Natural killer cell (primary cell): Measurements from ENCODE around the gene STXBP3. TPM values are rescaled to one million over a fixed set of nuclear protein-coding genes. Genes with fewer than 3 reads are reported as not detected.

ENCODE experiments used
- ATAC-seq, 3 donors: fragments of 150-1000 bp in 2 of 3; fragments of 200-7000 bp in 1 of 3; cut with Tn5 transposase; 1 replicate in 1 of 3; 2 replicates in 2 of 3; pipeline ENCODE4 v1.10.0; 2021; ENCODE audit warnings: mild to moderate bottlenecking in 2 of 3, moderate library complexity in 2 of 3
- DNase-seq, 2 donors: peaks; one replicate each; pipeline versions ENCODE4 v3.0.0 to v3.0.0-alpha.2; 2013 to 2021; ENCODE audit warnings: mixed read lengths in 1 of 2
- H3K27ac ChIP-seq: one replicate; pipeline ENCODE4 v1.5.1; 2013; ENCODE audit warnings: mild to moderate bottlenecking, low read length
- H3K27me3 ChIP-seq: one replicate; pipeline ENCODE4 v1.6.1; 2013; ENCODE audit warnings: low read length; ENCODE audit not compliant: control insufficient read depth, insufficient read depth
- H3K36me3 ChIP-seq: one replicate; pipeline ENCODE4 v1.6.1; 2013; ENCODE audit warnings: low read length; ENCODE audit not compliant: control insufficient read depth, insufficient read depth
- H3K4me1 ChIP-seq: one replicate; pipeline ENCODE4 v1.6.1; 2013; ENCODE audit warnings: low read length; ENCODE audit not compliant: control insufficient read depth, insufficient read depth
- H3K4me3 ChIP-seq: one replicate; pipeline ENCODE4 v1.5.1; 2013; ENCODE audit warnings: low read length
- H3K9me3 ChIP-seq: one replicate; pipeline ENCODE4 v1.6.1; 2013; ENCODE audit warnings: low read length; ENCODE audit not compliant: control insufficient read depth, insufficient read depth
- H3K27ac Mint-ChIP-seq, 2 donors: one replicate each; pipeline ENCODE4 v1.8.0; 2022; ENCODE audit warnings: mild to moderate bottlenecking in 2 of 2, mixed read lengths in 2 of 2, moderate library complexity in 1 of 2
- H3K27me3 Mint-ChIP-seq, 2 donors: one replicate each; pipeline ENCODE4 v1.8.0; 2022; ENCODE audit warnings: low read depth in 2 of 2, mixed read lengths in 2 of 2
- H3K36me3 Mint-ChIP-seq: one replicate; pipeline ENCODE4 v1.8.0; 2022; ENCODE audit warnings: mixed read lengths
- H3K4me1 Mint-ChIP-seq, 2 donors: one replicate each; pipeline ENCODE4 v1.8.0; 2022; ENCODE audit warnings: mixed read lengths in 2 of 2
- H3K4me3 Mint-ChIP-seq: one replicate; pipeline ENCODE4 v1.8.0; 2022; ENCODE audit warnings: mild to moderate bottlenecking, moderate library complexity, mixed read lengths
- H3K9me3 Mint-ChIP-seq, 2 donors: one replicate each; pipeline ENCODE4 v1.8.0; 2022; ENCODE audit warnings: mixed read lengths in 2 of 2
- CTCF ChIP-seq: fragments of 200-600 bp; IDR thresholded peaks from one replicate; pipeline ENCODE4 v1.8.0; 2022; ENCODE audit warnings: antibody characterized with exemption
- WGBS: methylation state at CpG from one replicate; pipeline ENCODE4 v1.1.7; 2013; ENCODE audit warnings: missing lambda C conversion rate; ENCODE audit not compliant: insufficient coverage; 5-methylcytosine and 5-hydroxymethylcytosine counted together
- intact Hi-C: fragments of 100-400 bp; cut with micrococcal nuclease; formaldehyde crosslinking; loops from one replicate; pipeline ENCODE4 v1.14.2; 2022
- total RNA-seq, 4 donors: library from RNA; stranded (reverse); fragments of 120-200 nt in 1 of 4; gene quantifications; one replicate each; pipeline versions ENCODE4 v1.2.3 to v1.2.4, GENCODE V29; 2013 to 2022

STXBP3 gene
- total RNA-seq, 3 donors from 2014 or later (not counting 1 experiment from before 2014, with no cell fraction given): 63.1 to 71.4 (median 69.2) TPM

GRCh38 chr1:108716437-108717230 is 29.8 kb upstream of the STXBP3 start:
- no peaks in the 10 kb centered on the region for H3K4me1 ChIP-seq
- no peak overlapping the region for H3K4me3 ChIP-seq
- no peak for ATAC-seq
- H3K36me3 ChIP-seq: no peaks in the 10 kb centered on the region
- H3K4me1 Mint-ChIP-seq: no peaks in the 10 kb centered on the region
- no peak overlapping the region for H3K27ac ChIP-seq
- no peak for TF ChIP-seq CTCF
- no peaks in the 10 kb centered on the region for H3K36me3 Mint-ChIP-seq
- no peaks in the 10 kb centered on the region for H3K27me3 ChIP-seq
- intact Hi-C loops: no loop called here
- no peaks in the 10 kb centered on the region for H3K9me3 Mint-ChIP-seq
- H3K9me3 ChIP-seq: no peaks in the 10 kb centered on the region
- no peak for DNase-seq
- H3K27me3 Mint-ChIP-seq: peaks cover 3 to 7% of the 10 kb centered on the region in 2 donors
- no peak overlapping the region for H3K27ac Mint-ChIP-seq
- 100% methylated on average over 1 of the region's 2 CpGs for WGBS
- H3K4me3 Mint-ChIP-seq: no peak overlapping the region

- no peak overlapping the region for H3K4me3 ChIP-seq
- no peaks in the 10 kb centered on the region for H3K4me1 Mint-ChIP-seq
- H3K4me3 Mint-ChIP-seq: no peak overlapping the region
- H3K9me3 Mint-ChIP-seq: no peaks in the 10 kb centered on the region
- DNase-seq (no peak), ATAC-seq (no peak)
- no peaks in the 10 kb centered on the region for H3K36me3 Mint-ChIP-seq
- no peak overlapping the region for H3K27ac ChIP-seq
- no peaks in the 10 kb centered on the region for H3K27me3 ChIP-seq
- no peaks in the 10 kb centered on the region for H3K36me3 ChIP-seq
- intact Hi-C loops: no loop called here
- H3K27me3 Mint-ChIP-seq: peaks cover 5 to 7% of the 10 kb centered on the region in 2 donors
- no peak for TF ChIP-seq CTCF
- H3K27ac Mint-ChIP-seq: no peak overlapping the region
- H3K4me1 ChIP-seq: no peaks in the 10 kb centered on the region
- WGBS: 92% methylated on average over 9 of the region's 9 CpGs
- H3K9me3 ChIP-seq: no peaks in the 10 kb centered on the region
These were observed 28.6 kb upstream of the STXBP3 start for GRCh38 chr1:108717774-108718316.

- ATAC-seq: no peak
- intact Hi-C loops: no loop called here
- no peak overlapping the region for H3K27ac ChIP-seq
- H3K36me3 Mint-ChIP-seq: no peaks in the 10 kb centered on the region
- no peaks in the 10 kb centered on the region for H3K4me1 ChIP-seq
- no peaks in the 10 kb centered on the region for H3K27me3 ChIP-seq
- WGBS: 89% methylated on average over 6 of the region's 6 CpGs
- no peaks in the 10 kb centered on the region for H3K9me3 ChIP-seq
- no peak overlapping the region for H3K4me3 Mint-ChIP-seq
- no peaks in the 10 kb centered on the region for H3K9me3 Mint-ChIP-seq
- no peak for TF ChIP-seq CTCF
- no peaks in the 10 kb centered on the region for H3K36me3 ChIP-seq
- no peak overlapping the region for H3K27ac Mint-ChIP-seq
- no peaks in the 10 kb centered on the region for H3K4me1 Mint-ChIP-seq
- peaks cover 5 to 7% of the 10 kb centered on the region in 2 donors for H3K27me3 Mint-ChIP-seq
- H3K4me3 ChIP-seq: no peak overlapping the region
- DNase-seq: no peak
These were observed 27.4 kb upstream of the STXBP3 start for GRCh38 chr1:108718927-108719655.
